ENCODE results near the gene PHPT1.
"Not testable (repeated sequence)": the region's sequence is repeated elsewhere in the genome, so short reads cannot be mapped to it uniquely, and the experiment has no call there.

The PHPT1 gene

DNA sequence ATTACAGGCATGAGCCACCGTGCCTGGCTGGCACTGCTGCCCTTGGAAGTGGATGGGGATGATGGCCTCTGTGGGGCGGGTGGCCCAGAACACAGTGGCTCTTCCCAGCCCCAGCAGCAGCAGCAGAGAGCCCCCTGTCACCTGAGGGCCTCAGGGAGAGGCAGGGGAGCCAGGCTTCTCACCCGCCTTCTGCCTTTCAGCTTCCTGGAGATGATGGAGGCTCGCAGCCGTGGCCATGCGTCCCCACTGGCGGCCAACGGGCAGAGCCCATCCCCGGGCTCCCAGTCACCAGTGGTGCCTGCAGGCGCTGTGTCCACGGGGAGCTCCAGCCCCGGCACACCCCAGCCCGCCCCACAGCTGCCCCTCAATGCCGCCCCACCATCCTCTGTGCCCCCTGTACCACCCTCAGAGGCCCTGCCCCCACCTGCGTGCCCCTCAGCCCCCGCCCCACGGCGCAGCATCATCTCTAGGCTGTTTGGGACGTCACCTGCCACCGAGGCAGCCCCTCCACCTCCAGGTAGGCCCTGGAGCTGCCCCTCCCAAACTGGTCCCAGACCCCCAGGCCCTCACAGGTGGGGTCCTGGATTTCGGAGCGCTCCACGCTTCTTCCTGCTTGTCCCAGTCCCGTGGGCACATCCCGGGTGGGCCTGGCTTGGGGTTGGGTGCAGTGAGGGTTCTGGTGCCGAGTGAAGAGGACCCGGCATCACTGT lies 11.9 kb upstream of the PHPT1 start:
- no peak for DNase-seq (ENCODE audit: low read depth in 2 of 2)

DNA sequence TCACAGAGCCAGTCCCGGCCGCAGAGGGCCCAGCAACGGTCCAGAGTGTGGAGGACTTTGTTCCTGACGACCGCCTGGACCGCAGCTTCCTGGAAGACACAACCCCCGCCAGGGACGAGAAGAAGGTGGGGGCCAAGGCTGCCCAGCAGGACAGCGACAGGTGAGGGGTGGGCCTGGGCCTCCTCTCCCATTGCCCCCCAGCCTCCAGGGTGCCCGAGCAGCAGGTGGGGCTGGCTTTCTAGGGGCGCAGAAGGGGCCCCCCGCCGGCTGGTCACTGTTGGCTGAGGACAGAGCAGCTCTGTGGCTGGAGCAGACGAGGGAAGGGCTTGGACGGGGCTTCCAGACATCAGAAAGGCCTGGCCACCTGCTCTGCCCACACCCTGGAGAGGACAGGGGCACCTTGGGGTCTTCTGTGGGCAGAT lies 11.3 kb upstream of the PHPT1 start:
- DNase-seq (ENCODE audit: low read depth in 2 of 2), result not testable (repeated sequence)

DNA sequence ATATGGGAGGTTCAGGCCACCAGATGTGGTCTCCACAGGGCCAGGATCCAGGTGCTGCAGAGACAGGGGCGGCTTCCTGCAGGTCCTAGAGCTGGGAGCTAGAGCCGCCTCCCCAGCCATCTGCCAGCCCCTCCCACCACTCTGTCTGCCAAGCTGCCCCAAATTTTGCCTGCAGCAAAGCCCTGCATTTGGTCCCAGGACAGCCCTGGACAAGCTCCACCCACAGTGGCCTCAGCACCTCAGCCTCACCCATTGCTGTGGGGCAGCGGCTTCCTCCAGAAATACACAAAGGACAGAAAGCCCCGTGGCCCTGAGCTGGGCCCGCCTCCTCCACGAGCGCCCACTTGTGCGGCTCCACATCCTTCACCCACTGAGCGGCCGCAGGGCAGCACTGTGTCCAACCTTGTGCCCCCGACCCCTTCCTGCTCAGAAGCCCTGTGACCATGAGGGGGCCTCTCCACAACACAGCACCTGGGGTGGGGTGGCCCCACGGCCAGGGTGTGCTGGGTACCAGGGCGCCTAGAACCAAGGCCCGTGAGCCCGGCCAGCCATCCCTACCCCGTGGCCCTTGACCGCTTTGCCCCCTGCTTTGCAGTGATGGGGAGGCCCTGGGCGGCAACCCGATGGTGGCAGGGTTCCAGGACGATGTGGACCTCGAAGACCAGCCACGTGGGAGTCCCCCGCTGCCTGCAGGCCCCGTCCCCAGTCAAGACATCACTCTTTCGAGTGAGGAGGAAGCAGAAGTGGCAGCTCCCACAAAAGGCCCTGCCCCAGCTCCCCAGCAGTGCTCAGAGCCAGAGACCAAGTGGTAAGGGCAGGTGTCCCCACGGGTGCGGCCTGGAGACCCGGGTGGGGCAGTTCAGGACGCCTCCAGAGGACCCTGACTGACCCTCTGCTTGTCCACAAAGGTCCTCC lies 10.6 kb upstream of the PHPT1 start:
- DNase-seq (ENCODE audit: low read depth in 2 of 2), result no peak

- DNase-seq (ENCODE audit: low read depth in 2 of 2), result no peak
Measured at GRCh38 chr9:136839229-136840139, 9.7 kb upstream of the PHPT1 start.

GRCh38 chr9:136840140-136840876 lies 8.9 kb upstream of the PHPT1 start:
- no peak for DNase-seq (ENCODE audit: low read depth in 2 of 2)

DNA sequence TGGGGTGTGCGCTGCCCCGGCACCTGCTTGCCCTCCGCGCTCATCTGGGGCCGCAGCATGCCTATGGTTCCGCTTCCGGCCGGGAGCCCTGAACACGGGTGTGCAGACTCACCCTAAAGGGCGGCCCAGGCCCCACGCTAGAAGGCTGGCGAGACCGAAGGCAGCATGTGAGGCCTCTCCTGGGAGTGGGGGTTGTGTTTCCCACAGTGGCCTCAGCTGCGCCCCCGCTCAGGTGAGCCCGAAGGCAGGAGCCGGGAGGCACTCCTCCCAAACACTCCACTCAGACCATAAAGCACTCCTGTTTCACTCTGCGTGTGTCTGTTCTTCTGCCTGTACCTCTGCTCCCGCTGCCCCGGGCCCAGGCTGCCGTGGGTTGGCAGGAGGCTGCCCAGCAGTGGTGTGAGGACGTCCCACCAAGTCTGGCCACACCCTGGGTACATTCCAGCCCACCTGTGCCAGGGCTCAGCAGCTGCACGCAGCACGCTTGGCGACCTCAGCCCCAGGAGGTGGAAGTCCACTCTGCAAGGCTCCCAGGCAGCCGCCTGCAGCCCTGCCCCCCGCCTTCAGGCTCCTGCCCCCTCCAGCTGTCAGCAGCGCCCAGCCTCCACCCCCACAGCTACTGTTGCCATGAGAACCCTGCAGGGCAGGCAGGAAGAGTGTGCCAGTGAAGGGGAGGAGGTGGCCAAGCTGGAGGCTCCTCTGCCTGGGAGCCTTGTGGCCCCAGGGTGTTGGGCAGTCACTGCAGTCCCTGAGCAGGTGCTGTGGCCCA lies 8.1 kb upstream of the PHPT1 start:
- DNase-seq (ENCODE audit: low read depth in 2 of 2), result no peak

DNA sequence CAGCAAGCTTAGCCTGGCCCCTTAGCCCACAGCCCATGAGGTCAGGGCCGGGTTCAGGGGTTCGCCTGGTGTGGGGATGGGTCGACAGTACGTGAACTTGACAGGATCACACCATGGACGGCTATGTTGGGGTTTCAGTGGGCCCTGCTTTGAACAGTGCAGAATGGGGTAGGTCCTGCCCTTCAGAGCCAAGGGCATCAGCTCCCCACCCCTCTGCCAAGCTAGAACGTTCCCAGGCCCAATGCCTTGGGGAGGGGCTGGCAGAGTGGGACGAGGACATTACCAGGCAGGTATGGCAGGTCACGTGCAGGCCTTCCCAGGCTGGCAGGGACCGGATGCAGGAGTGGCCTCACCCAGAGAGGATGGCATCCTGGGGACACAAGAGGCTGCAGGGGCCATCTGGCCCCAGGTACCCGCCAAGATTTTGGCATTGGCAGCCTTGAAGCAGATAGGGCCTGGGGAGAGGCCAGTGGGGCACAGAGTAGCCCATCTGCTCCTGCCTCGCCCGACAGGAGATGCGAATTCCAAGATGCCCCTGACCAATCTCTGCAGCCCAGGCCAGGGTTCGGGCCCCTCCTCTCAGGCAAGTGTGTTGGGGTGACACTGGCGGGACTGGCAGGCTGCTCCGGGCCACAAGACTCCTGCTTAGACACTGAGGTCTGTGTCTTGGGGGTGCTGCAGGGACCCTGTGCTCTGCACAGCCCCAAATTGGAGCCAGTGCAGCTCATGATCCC lies 7.4 kb upstream of the PHPT1 start:
- DNase-seq (ENCODE audit: low read depth in 2 of 2), result not testable (repeated sequence)

DNA sequence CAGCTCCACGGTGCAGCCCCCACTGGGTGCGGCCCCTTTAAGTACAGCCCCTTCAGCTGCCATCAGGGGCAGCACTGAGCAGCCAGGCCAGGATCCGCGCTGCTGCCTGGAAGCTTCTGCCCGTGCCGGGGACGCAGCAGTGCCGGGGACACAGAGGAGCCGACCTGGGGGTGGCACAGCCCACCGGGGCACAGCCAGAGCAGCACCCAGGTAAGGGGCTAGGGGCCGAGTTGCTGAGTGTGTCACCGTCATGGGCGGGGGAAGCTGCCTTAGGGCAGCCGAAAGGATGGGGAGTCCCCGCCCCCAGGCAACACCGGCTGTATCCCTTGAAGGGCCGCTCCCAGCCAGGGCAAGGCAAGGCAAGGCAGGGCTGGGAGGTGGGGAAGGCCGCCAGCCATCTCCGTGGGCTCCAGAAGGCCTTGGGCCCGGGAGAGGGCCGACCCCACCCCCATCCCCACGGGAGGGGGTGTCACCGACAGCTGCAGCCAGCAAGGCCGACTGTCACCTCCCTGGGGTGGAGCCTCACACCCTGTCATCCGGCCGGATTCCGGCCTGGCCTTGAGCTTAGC lies 6.7 kb upstream of the PHPT1 start, which contains the start of gene AJM1:
Gene AJM1 (plus strand): TSS at position 99 of the 569 bp plus-strand sequence. CDS start 1,937 bp downstream, outside the sequence.
- DNase-seq (ENCODE audit: low read depth in 2 of 2), result peak; percentile 37 to 60

DNA sequence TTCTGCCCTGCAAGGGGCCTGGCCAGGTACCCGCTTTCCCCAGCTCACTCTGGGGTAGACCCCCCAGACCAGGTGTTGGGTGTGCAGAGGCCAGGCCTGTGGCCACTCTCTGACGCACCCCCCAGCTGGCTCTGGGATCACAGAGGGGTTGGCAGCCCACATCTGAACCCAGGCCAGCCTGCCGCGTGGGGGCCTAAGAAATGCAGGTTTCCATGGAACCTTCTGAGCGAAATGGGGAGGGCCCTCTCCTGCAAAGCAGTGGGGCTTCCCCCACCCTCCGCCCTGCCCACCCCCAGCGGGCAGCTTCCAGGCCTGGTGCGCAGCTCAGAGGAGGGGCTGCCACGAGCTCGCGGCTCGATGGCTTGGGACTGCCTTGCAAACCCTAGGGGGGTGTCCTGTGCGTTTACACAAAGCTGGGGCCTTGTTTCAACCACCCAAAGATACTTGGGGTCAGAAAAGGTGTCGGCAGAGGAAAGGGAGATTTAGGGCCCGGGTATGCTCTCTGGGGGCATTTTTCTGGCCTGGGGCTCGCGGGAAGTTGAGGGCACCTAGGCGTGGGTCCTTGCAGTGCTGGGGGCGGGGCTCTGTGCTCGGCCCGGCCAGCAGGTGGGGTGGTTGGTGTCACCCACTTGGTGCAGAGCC lies 5.9 kb upstream of the PHPT1 start:
- not testable (repeated sequence) for DNase-seq (ENCODE audit: low read depth in 2 of 2)

- DNase-seq (ENCODE audit: low read depth in 2 of 2), result peak; percentile 38 to 42
Measured at GRCh38 chr9:136843801-136844740, 5.1 kb upstream of the PHPT1 start.

DNA sequence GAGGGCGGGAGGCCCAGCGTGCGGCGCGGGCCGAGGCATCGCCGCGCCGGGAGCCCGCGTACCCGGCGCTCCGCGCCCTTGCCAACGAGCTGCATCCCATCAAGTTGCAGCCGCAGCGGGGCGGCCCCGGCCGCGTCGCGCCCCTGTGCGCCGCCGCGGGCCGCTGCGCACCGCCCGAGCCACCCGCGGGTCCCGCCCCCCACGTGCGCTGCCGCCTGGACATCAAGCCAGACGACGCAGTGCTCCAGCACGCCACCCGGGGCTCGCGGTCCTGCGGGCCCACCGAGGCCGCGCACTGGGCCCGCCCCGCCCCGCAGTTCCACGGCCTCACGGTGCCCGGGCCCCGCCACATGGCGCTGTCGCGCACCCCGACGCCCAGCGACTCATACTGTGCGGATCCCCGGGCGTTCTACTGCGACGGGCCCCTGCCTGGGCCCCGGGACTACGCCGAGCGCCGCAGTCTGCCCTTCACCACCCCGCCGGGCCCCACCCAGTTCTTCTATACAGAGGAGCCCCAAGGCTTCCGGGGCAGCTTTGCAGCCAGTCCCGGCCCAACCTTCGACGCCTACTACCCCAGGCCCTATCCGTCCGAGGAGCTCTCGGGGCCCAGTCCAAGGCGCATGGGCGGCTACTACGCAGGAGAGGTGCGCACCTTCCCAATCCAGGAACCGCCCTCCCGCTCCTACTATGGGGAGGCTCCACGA lies 4.3 kb upstream of the PHPT1 start:
- DNase-seq (ENCODE audit: low read depth in 2 of 2), result no peak

- no peak for DNase-seq (ENCODE audit: low read depth in 2 of 2)
Measured at GRCh38 chr9:136845465-136846260, 3.5 kb upstream of the PHPT1 start.

DNA sequence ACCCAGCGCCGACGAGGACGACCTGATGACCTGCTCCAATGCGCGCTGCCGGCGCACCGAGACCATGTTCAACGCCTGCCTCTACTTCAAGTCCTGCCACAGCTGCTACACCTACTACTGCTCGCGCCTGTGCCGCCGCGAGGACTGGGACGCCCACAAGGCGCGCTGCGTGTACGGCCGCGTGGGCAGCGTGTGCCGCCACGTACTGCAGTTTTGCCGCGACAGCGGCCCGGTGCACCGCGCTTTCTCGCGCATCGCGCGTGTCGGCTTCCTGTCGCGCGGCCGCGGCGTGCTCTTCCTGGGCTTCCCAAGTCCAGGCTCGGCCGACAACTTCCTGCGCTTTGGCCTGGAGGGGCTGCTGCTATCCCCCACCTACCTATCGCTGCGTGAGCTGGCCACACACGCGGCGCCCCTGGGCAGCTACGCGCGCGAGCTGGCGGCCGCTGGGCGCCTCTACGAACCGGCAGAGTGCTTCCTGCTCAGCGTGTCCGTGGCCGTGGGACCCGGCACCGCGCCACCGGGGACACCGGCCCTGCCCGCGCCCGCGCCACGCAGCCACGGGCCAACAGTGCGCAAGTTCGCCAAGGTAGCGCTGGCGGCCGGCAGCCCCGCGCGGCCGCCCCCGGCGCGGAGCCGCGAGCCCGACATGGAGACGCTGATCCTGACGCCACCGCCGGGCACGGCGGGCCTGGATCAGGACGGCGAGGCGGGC lies 2.7 kb upstream of the PHPT1 start:
- DNase-seq (ENCODE audit: low read depth in 2 of 2), result no peak

DNA sequence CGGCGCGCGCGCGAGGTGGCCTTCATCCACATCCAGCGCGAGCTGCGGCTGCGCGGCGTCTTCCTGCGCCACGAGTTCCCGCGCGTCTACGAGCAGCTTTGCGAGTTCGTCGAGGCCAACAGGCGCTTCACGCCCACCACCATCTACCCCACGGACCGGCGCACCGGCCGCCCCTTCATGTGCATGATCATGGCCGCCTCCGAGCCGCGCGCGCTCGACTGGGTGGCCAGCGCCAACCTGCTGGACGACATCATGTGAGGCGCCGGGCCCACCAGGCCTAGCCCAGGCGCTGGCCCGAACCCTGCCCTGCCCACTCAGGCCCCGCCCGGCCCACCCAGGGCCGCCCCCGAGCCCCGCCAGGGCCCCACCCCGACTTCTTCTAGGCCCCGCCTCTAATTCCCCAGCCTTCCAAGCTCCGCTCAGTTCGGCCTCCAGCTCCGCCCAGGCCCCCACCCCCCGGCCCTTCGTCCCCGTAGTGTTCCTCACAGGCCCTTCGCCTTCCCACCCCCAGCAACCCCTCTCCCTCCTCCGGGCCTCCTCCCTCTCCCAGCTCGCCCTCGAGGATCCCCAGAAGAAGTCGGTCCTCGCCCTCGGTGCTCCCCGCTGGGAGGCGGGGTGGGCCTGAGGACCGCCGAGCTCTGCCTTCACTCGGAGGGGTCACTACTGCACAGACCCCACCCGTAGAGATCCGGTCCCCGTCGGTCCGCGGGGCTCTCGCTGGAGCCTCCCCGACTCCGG lies 2.0 kb upstream of the PHPT1 start:
- DNase-seq (ENCODE audit: low read depth in 2 of 2), result no peak
